ENCODE data around the gene OR13H1.

GRCh38 chrX:131521824-131522223 is 22.1 kb upstream of the OR13H1 start:
- TF ChIP-seq CTCF (IDR thresholded peaks at IDR 0.05; ENCODE audit: extremely low read depth in 1 of 2, insufficient read depth in 1 of 2, low read depth in 1 of 2, low read length in 2 of 2) (no peak), EZH2 (IDR thresholded peaks at IDR 0.05; ENCODE audit: borderline replicate concordance, low read depth, low read length, severe bottlenecking) (no peak)

Data from endothelial cell of umbilical vein (primary cell).